CD4-positive, alpha-beta T cell treated with Interleukin-17A for 4 hours (primary cell): ENCODE measurements around the gene RPL32.
"Not testable (repeated sequence)": the region's sequence is repeated elsewhere in the genome, so short reads cannot be mapped to it uniquely, and the experiment has no call there.

Source experiments
- DNase-seq: peaks from one replicate; pipeline ENCODE4 v3.0.0-alpha.2; 2020; ENCODE audit warnings: mixed read lengths

Gene RPL32

DNA sequence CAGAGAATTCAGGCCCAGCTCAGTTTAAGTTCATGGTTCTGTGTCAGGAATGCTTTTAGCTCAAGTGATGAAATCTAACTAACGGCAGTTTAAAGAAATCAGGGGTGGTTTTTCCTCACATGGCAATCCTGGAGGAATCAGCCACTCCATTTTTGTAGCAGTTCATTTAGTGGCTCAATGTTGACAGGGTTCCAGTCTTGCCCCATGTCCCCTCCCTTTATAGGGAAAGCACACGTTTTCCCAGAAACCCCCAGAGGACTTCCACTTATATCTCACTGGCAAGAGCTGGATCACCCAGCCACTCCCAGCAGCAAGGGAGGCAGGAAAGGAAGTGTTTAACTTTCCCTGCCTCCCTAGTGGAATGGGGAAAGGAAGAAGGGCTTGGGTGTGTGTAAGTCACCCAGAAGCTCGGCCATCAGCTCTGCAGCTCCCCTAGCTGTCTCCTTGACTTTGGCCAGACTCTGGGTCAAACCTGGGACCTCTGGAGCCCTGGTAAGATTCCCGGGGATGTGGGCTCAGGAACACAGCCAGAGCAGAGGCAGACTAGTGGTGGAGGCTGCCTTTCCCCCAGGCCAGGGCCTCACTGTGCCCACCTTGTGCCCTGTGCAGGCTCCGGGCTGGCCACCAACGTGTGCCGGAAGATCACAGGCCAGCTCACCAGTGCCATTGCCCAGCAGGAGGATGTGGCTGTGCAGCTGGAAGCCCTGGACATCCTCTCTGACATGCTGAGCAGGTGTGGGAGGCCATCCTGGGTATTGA lies 33.6 kb downstream of the RPL32 start:
- DNase-seq: no peak

DNA sequence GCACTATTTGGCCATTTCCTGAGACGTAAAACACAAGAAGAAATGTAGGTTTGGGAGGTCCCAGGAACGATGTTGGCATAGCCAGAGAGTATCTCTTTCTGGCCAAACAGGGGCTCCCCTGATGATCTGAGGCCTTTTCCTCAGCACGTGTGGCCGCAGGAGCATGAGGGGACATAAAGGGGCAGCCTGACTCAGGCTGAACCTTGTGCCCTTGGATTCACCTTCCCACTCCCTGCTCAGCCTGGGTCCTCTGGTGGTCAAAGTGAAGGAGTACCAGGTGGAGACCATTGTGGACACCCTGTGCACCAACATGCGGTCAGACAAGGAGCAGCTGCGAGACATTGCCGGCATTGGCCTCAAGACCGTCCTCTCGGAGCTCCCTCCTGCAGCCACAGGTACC lies 34.3 kb downstream of the RPL32 start:
- DNase-seq: no peak

GRCh38 chr3:12803371-12803770 lies 38.0 kb downstream of the RPL32 start:
- no peak for DNase-seq

DNA sequence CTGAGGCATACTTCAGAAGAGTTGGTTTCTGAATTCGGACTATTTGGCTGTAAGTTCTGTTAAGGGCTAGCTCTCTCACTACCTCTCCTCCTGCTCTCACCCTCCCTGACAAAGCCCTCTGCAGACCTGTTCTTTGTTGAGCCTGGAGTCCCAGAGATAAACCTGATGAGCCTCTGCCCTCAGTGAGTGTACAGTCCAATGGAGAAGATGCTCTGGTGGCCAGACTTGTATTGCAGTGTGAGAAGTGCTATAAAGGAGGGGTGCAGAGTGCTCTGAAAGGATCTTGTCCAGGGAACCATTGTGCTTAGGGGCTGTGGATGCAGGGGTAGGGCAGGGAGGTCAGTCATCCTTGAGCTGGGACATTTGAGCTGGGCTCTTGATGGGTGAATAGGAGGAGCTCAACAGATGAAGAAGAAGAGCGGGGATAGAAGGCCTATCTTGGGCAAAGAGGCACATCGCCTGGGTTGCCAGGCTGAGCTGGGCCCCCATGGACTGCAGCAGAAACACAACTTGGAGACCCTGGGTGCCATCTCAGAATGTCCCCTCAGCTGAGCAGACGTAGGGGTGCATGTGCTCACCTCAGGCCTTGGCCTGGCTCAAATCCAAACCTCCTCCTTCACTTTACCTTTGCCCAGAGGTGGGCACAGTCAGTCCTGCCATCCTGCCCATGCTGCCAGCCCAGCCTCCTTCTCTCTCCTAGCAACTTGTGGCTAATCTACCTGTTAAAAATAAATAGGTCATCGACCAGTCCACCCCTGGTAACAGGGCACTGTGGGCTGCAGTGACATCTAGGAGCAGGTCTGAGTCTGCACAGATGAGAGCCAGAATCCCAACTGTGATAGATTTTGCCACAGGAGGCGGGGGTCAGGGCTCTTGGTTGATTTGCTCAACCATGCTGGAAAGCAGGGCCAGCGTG lies 41.6 kb downstream of the RPL32 start:
- DNase-seq: no peak

DNA sequence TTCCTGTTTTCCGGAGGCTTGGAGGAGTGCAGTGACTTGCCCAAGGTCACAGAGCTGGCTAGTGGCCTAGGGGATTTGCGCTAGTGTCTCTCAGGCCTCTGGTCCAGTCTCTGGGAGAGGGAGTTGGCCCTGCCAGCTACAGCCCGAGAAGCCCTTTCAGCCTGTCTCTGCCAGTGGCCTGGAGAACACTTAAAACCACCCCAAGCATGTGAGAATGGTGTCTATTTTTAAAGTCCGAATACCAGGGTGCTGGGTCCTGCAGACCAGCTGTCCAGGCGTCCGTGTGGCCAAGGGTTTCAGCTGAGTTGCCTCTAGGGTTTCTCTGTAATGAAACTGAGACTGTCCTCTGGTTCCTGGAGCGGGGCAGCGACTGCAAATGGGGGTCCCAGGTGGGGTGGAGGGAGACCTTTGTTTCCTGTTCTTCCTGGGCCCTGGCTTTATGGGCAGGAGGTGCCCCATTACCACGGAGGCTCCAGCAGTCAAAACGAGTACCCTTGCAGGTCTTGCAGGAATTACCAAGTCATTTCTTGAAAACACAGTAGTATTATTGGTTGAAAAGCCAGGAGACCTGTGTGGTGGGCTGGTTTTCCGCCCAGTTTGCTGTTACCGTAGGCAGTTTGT lies 42.7 kb downstream of the RPL32 start:
- DNase-seq: no peak

GRCh38 chr3:12797892-12798558 lies 43.3 kb downstream of the RPL32 start:
- DNase-seq: no peak

GRCh38 chr3:12797124-12797891 lies 44.1 kb downstream of the RPL32 start:
- peak; percentile 11 for DNase-seq

GRCh38 chr3:12796171-12797123 lies 44.9 kb downstream of the RPL32 start, which contains the start of gene CAND2:
CAND2 (plus strand) TSS chr3:12796680; CDS start chr3:12796721, 41 bp downstream.
- peak; percentile 73 for DNase-seq

DNA sequence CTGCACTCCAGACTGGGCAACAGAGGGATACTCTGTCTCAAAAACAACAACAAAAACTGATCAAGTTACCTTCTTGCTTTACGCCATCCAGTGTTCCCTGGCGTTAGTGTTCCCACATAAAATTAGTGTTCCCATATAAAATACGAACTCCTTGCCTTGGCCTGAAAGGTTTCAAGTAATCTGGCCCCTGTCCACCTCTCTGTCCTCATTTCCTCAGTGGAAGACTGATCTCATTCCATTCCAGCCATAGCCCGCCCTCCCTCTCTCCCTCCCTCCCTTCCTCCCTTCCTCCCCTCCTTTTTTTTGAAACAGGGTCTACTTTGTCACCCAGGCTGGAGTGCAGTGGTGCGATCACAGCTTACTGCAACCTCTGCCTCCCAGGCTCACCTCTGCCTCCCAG lies 47.7 kb downstream of the RPL32 start:
- DNase-seq: no peak

- no peak for DNase-seq
Observed at GRCh38 chr3:12791430-12791829, 49.9 kb downstream of the RPL32 start.

- not testable (repeated sequence) for DNase-seq
Observed at GRCh38 chr3:12787967-12788690, 53.2 kb downstream of the RPL32 start.

- peak; percentile 70 for DNase-seq
Observed at GRCh38 chr3:12787346-12787745, 54.0 kb downstream of the RPL32 start.

GRCh38 chr3:12785096-12785495 lies 56.3 kb downstream of the RPL32 start:
- DNase-seq: no peak
